GM23338 (cell line): ENCODE data around the gene UPF2. TPM values are rescaled to one million over a fixed set of nuclear protein-coding genes. Genes with fewer than 3 reads are reported as not detected.

ENCODE experiments used
- ATAC-seq: fragments of 200-7000 bp; cut with Tn5 transposase; 3 replicates; pipeline ENCODE4 v1.9.1; 2020
- DNase-seq: peaks from one replicate; pipeline ENCODE4 v3.0.0-alpha.2; 2015; ENCODE audit warnings: low spot score
- H2AFZ ChIP-seq: fragments of 200-600 bp; sonication (generic); 2 replicates; pipeline ENCODE4 v1.8.0; 2016; ENCODE audit warnings: antibody characterized with exemption, mild to moderate bottlenecking, moderate library complexity
- H3F3A ChIP-seq: fragments of 200-600 bp; sonication (generic); replicated peaks from 2 replicates; pipeline ENCODE4 v1.8.0; 2017; ENCODE audit warnings: antibody characterized with exemption, mixed run types, low read depth
- H3K27ac ChIP-seq: fragments of 200-600 bp; sonication (generic); 2 replicates; pipeline ENCODE4 v1.6.1; 2016; ENCODE audit warnings: low read depth
- H3K27me3 ChIP-seq: fragments of 200-600 bp; sonication (generic); 2 replicates; pipeline ENCODE4 v1.8.0; 2016; ENCODE audit warnings: mild to moderate bottlenecking, mixed run types, moderate library complexity; ENCODE audit not compliant: insufficient read depth
- H3K36me3 ChIP-seq: fragments of 200-600 bp; sonication (generic); 2 replicates; pipeline ENCODE4 v1.8.0; 2016; ENCODE audit warnings: mild to moderate bottlenecking; ENCODE audit not compliant: insufficient read depth
- H3K4me1 ChIP-seq: fragments of 200-600 bp; sonication (generic); 2 replicates; pipeline ENCODE4 v1.8.0; 2016; ENCODE audit warnings: mild to moderate bottlenecking, moderate library complexity; ENCODE audit not compliant: insufficient read depth
- H3K4me2 ChIP-seq: fragments of 200-600 bp; sonication (generic); 2 replicates; pipeline ENCODE4 v1.7.1; 2017; ENCODE audit warnings: mixed run types
- H3K4me3 ChIP-seq: fragments of 200-600 bp; sonication (generic); 2 replicates; pipeline ENCODE4 v1.6.1; 2016; ENCODE audit warnings: mixed run types
- H3K79me2 ChIP-seq: fragments of 200-600 bp; sonication (generic); replicated peaks from 2 replicates; pipeline ENCODE4 v1.8.0; 2017; ENCODE audit warnings: mild to moderate bottlenecking; ENCODE audit not compliant: insufficient read depth
- H3K9me2 ChIP-seq: fragments of 200-600 bp; sonication (generic); 2 replicates; pipeline ENCODE4 v1.8.0; 2017; ENCODE audit not compliant: insufficient read depth
- H4K20me1 ChIP-seq: fragments of 200-600 bp; sonication (generic); replicated peaks from 2 replicates; pipeline ENCODE4 v1.8.0; 2017; ENCODE audit warnings: mild to moderate bottlenecking; ENCODE audit not compliant: insufficient read depth
- H3K27ac Mint-ChIP-seq: 2 replicates; pipeline ENCODE4 v1.8.0; 2020; ENCODE audit warnings: inconsistent platforms, mild to moderate bottlenecking, moderate library complexity, mixed read lengths
- H3K27me3 Mint-ChIP-seq: 3 replicates; pipeline ENCODE4 v1.8.0; 2022; ENCODE audit warnings: low read depth, mild to moderate bottlenecking, moderate library complexity, mixed read lengths, inconsistent platforms; ENCODE audit not compliant: insufficient read depth, poor library complexity
- H3K36me3 Mint-ChIP-seq: 3 replicates; pipeline ENCODE4 v1.8.0; 2021; ENCODE audit warnings: low read depth, mild to moderate bottlenecking, inconsistent platforms, moderate library complexity, mixed read lengths
- H3K4me1 Mint-ChIP-seq: 3 replicates; pipeline ENCODE4 v1.8.0; 2020; ENCODE audit warnings: mild to moderate bottlenecking, inconsistent platforms, mixed read lengths
- H3K4me3 Mint-ChIP-seq: 3 replicates; pipeline ENCODE4 v1.8.0; 2021; ENCODE audit warnings: moderate library complexity, mild to moderate bottlenecking, inconsistent platforms, mixed read lengths
- H3K9me3 Mint-ChIP-seq: 3 replicates; pipeline ENCODE4 v1.8.0; 2020; ENCODE audit warnings: moderate library complexity, mild to moderate bottlenecking, inconsistent platforms, mixed read lengths
- CREB1 ChIP-seq: fragments of 250-450 bp; sonication (Bioruptor Pico); IDR thresholded peaks from 2 replicates; pipeline ENCODE4 v1.5.0; 2020; ENCODE audit warnings: low read depth, mild to moderate bottlenecking, moderate library complexity
- CTCF ChIP-seq, 2 experiments: fragments of 200-600 bp in 1 of 2; sonication (generic) in 1 of 2; conservative IDR thresholded peaks; 2 replicates each; pipeline versions ENCODE4 v1.5.1 to v1.6.1; 2016 to 2017; ENCODE audit warnings: antibody characterized with exemption in 2 of 2, low read depth in 2 of 2, mild to moderate bottlenecking in 2 of 2, moderate library complexity in 1 of 2
- EZH2phosphoT487 ChIP-seq: fragments of 200-600 bp; sonication (generic); IDR thresholded peaks from one replicate; pipeline ENCODE4 v1.8.1; 2018; ENCODE audit warnings: antibody characterized with exemption; ENCODE audit not compliant: unreplicated experiment
- JUNB ChIP-seq: IDR thresholded peaks from one replicate; pipeline ENCODE4 v1.6.1; 2016; ENCODE audit warnings: antibody characterized with exemption; ENCODE audit not compliant: unreplicated experiment
- NANOG ChIP-seq: IDR thresholded peaks from 2 replicates; pipeline ENCODE4 v1.6.1; 2016; ENCODE audit warnings: antibody characterized with exemption, borderline replicate concordance
- POLR2AphosphoS5 ChIP-seq: IDR thresholded peaks from 2 replicates; pipeline ENCODE4 v1.6.1; 2016; ENCODE audit warnings: antibody characterized with exemption, low read depth
- REST ChIP-seq: IDR thresholded peaks from one replicate; pipeline ENCODE4 v1.6.1; 2018; ENCODE audit warnings: antibody characterized with exemption; ENCODE audit not compliant: unreplicated experiment
- STAT1 ChIP-seq: IDR thresholded peaks from one replicate; pipeline ENCODE4 v1.6.1; 2016; ENCODE audit warnings: antibody characterized with exemption; ENCODE audit not compliant: unreplicated experiment
- ZNF114 ChIP-seq: fragments of 250-450 bp; sonication (Bioruptor Pico); IDR thresholded peaks from 2 replicates; pipeline ENCODE4 v1.5.0; 2020; ENCODE audit warnings: mild to moderate bottlenecking, moderate library complexity
- ZNF331 ChIP-seq: fragments of 250-450 bp; sonication (Bioruptor Pico); IDR thresholded peaks from 2 replicates; pipeline ENCODE4 v1.5.0; 2020; ENCODE audit warnings: low read depth, mild to moderate bottlenecking, moderate library complexity
- polyA plus RNA-seq: library from polyadenylated mRNA; unstranded; fragments of >200 nt; fragmentation: Nextera tagmentation; extraction: Ambion mirVana; gene quantifications from 2 replicates; pipeline ENCODE4 v1.2.1, GENCODE V29; 2016
- total RNA-seq: library from RNA; depleted of rRNA; stranded (reverse); fragments of >200 nt; shearing (Covaris generic); gene quantifications from 2 replicates; pipeline ENCODE4 v1.2.3, GENCODE V29; 2014
- TF ChIP-seq, protein P1 (sequence below): IDR thresholded peaks from 2 replicates; pipeline ENCODE4 v1.6.1; 2016; ENCODE audit warnings: antibody characterized with exemption
- TF ChIP-seq, protein P2 (sequence below): fragments of 250-450 bp; sonication (Bioruptor Pico); IDR thresholded peaks from 2 replicates; pipeline ENCODE4 v1.5.0; 2020; ENCODE audit warnings: mild to moderate bottlenecking, moderate library complexity

Gene UPF2
- total and polyA plus RNA-seq, 2 experiments from 2014 or later: 29.0 to 78.5 TPM

DNA sequence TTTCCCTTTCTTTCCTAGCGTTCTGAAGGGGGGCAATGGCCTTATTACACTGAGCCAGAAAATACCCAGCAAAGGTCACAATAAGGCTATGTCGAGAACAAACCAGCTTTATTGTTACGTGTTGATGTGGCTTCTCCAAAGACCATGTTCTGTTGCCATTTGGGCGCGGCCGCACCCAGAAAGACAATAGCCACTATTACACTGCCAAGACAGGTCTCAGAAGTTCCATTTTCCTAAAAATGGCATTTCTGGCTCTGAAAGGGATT is 141.6 kb downstream of the UPF2 start:
- no peaks in the 10 kb centered on the region for H3F3A ChIP-seq
- peaks cover 12% of the 10 kb centered on the region for H3K4me1 Mint-ChIP-seq
- no peaks in the 10 kb centered on the region for H3K36me3 ChIP-seq
- H3K79me2 ChIP-seq: no peaks in the 10 kb centered on the region
- TF ChIP-seq EZH2phosphoT487 (no peak), REST (no peak), CREB1 (CRISPR knock-in tag) (no peak), ZNF331 (CRISPR knock-in tag) (no peak), JUNB (no peak), STAT1 (no peak), CTCF (conservative IDR thresholded peaks at IDR 0.05; ENCODE audit: low read depth in 2 of 2) (no peak), ZNF114 (CRISPR knock-in tag) (no peak), POLR2AphosphoS5 (no peak), NANOG (no peak)
- TF ChIP-seq, protein P1, sequence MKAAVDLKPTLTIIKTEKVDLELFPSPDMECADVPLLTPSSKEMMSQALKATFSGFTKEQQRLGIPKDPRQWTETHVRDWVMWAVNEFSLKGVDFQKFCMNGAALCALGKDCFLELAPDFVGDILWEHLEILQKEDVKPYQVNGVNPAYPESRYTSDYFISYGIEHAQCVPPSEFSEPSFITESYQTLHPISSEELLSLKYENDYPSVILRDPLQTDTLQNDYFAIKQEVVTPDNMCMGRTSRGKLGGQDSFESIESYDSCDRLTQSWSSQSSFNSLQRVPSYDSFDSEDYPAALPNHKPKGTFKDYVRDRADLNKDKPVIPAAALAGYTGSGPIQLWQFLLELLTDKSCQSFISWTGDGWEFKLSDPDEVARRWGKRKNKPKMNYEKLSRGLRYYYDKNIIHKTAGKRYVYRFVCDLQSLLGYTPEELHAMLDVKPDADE: no peak
- TF ChIP-seq, protein P2, sequence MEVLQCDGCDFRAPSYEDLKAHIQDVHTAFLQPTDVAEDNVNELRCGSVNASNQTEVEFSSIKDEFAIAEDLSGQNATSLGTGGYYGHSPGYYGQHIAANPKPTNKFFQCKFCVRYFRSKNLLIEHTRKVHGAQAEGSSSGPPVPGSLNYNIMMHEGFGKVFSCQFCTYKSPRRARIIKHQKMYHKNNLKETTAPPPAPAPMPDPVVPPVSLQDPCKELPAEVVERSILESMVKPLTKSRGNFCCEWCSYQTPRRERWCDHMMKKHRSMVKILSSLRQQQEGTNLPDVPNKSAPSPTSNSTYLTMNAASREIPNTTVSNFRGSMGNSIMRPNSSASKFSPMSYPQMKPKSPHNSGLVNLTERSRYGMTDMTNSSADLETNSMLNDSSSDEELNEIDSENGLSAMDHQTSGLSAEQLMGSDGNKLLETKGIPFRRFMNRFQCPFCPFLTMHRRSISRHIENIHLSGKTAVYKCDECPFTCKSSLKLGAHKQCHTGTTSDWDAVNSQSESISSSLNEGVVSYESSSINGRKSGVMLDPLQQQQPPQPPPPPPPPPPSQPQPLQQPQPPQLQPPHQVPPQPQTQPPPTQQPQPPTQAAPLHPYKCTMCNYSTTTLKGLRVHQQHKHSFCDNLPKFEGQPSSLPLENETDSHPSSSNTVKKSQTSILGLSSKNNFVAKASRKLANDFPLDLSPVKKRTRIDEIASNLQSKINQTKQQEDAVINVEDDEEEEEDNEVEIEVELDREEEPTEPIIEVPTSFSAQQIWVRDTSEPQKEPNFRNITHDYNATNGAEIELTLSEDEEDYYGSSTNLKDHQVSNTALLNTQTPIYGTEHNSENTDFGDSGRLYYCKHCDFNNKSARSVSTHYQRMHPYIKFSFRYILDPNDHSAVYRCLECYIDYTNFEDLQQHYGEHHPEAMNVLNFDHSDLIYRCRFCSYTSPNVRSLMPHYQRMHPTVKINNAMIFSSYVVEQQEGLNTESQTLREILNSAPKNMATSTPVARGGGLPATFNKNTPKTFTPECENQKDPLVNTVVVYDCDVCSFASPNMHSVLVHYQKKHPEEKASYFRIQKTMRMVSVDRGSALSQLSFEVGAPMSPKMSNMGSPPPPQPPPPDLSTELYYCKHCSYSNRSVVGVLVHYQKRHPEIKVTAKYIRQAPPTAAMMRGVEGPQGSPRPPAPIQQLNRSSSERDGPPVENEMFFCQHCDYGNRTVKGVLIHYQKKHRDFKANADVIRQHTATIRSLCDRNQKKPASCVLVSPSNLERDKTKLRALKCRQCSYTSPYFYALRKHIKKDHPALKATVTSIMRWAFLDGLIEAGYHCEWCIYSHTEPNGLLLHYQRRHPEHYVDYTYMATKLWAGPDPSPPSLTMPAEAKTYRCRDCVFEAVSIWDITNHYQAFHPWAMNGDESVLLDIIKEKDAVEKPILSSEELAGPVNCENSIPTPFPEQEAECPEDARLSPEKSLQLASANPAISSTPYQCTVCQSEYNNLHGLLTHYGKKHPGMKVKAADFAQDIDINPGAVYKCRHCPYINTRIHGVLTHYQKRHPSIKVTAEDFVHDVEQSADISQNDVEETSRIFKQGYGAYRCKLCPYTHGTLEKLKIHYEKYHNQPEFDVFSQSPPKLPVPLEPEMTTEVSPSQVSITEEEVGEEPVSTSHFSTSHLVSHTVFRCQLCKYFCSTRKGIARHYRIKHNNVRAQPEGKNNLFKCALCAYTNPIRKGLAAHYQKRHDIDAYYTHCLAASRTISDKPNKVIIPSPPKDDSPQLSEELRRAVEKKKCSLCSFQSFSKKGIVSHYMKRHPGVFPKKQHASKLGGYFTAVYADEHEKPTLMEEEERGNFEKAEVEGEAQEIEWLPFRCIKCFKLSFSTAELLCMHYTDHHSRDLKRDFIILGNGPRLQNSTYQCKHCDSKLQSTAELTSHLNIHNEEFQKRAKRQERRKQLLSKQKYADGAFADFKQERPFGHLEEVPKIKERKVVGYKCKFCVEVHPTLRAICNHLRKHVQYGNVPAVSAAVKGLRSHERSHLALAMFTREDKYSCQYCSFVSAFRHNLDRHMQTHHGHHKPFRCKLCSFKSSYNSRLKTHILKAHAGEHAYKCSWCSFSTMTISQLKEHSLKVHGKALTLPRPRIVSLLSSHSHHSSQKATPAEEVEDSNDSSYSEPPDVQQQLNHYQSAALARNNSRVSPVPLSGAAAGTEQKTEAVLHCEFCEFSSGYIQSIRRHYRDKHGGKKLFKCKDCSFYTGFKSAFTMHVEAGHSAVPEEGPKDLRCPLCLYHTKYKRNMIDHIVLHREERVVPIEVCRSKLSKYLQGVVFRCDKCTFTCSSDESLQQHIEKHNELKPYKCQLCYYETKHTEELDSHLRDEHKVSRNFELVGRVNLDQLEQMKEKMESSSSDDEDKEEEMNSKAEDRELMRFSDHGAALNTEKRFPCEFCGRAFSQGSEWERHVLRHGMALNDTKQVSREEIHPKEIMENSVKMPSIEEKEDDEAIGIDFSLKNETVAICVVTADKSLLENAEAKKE: no peak
- no peak overlapping the region for H3K4me3 Mint-ChIP-seq
- no peaks in the 10 kb centered on the region for H3K36me3 Mint-ChIP-seq
- H3K9me2 ChIP-seq: no peaks in the 10 kb centered on the region
- H3K4me1 ChIP-seq: 0 out of 2 replicates have a peak, but pooled peaks cover 4% of the 10 kb centered on the region
- H2AFZ ChIP-seq: no peak overlapping the region
- H3K27me3 ChIP-seq: no peaks in the 10 kb centered on the region
- H3K9me3 Mint-ChIP-seq: no peaks in the 10 kb centered on the region
- H3K4me2 ChIP-seq: no peak overlapping the region
- H3K4me3 ChIP-seq: no peak overlapping the region
- ATAC-seq (no peak), DNase-seq (no peak)
- peaks cover 12% of the 10 kb centered on the region for H3K27me3 Mint-ChIP-seq
- no peak overlapping the region for H3K27ac Mint-ChIP-seq
- no peak overlapping the region for H3K27ac ChIP-seq
- H4K20me1 ChIP-seq: no peaks in the 10 kb centered on the region
